Osteoblast (primary cell): ENCODE measurements around the gene SPTSSB. TPM values are rescaled to one million over a fixed set of nuclear protein-coding genes. Genes with fewer than 3 reads are reported as not detected.
A peak's percentile ranks its signal among the peaks of the same experiment; 100 is the strongest.

Experiments
- DNase-seq: peaks from one replicate; pipeline ENCODE4 v3.0.0; 2011; ENCODE audit warnings: low spot score, mixed read lengths; ENCODE audit not compliant: insufficient read length; ENCODE audit errors: missing footprints
- H2AFZ ChIP-seq: 2 replicates; pipeline ENCODE4 v1.6.0; 2011; ENCODE audit warnings: mild to moderate bottlenecking, low read length
- H3K27ac ChIP-seq: 2 replicates; pipeline ENCODE4 v1.5.1; 2011; ENCODE audit warnings: mild to moderate bottlenecking, low read depth, low read length, moderate library complexity
- H3K27me3 ChIP-seq: 2 replicates; pipeline ENCODE4 v1.6.0; 2012; ENCODE audit warnings: mild to moderate bottlenecking, control low read depth, inconsistent platforms, low read length, moderate library complexity; ENCODE audit not compliant: insufficient read depth
- H3K36me3 ChIP-seq: 2 replicates; pipeline ENCODE4 v1.5.1; 2011; ENCODE audit warnings: mild to moderate bottlenecking, low read length, control low read depth, moderate library complexity; ENCODE audit not compliant: insufficient read depth
- H3K4me1 ChIP-seq: 2 replicates; pipeline ENCODE4 v1.5.1; 2011; ENCODE audit warnings: mild to moderate bottlenecking, low read length, control low read depth, moderate library complexity; ENCODE audit not compliant: insufficient read depth
- H3K4me2 ChIP-seq: 2 replicates; pipeline ENCODE4 v1.6.0; 2011; ENCODE audit warnings: mild to moderate bottlenecking, low read length; ENCODE audit not compliant: insufficient read depth
- H3K4me3 ChIP-seq: fragments of 200-600 bp; sonication (generic); 3 replicates; pipeline ENCODE4 v1.5.1; 2012; ENCODE audit warnings: mild to moderate bottlenecking, low read length, inconsistent platforms; ENCODE audit not compliant: insufficient read depth
- H3K79me2 ChIP-seq: 2 replicates; pipeline ENCODE4 v1.6.0; 2012; ENCODE audit warnings: mild to moderate bottlenecking, low read length, control low read depth, inconsistent platforms; ENCODE audit not compliant: insufficient read depth
- H3K9me3 ChIP-seq: 2 replicates; pipeline ENCODE4 v1.5.1; 2011; ENCODE audit warnings: low read depth, low read length, control low read depth
- H4K20me1 ChIP-seq: 2 replicates; pipeline ENCODE4 v1.6.0; 2012; ENCODE audit warnings: mild to moderate bottlenecking, low read length, control low read depth; ENCODE audit not compliant: insufficient read depth
- CTCF ChIP-seq: IDR thresholded peaks from 2 replicates; pipeline ENCODE4 v1.5.1; 2011; ENCODE audit warnings: mild to moderate bottlenecking, low read depth, low read length, moderate library complexity; ENCODE audit errors: extremely low read depth
- total RNA-seq: library from RNA; depleted of rRNA; stranded (reverse); fragments of >200 nt; gene quantifications from 2 replicates; pipeline ENCODE4 v1.2.3, GENCODE V29; 2012

The SPTSSB gene, protein sequence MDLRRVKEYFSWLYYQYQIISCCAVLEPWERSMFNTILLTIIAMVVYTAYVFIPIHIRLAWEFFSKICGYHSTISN
- total RNA-seq, result not detected in 2 replicates

GRCh38 chr3:161371441-161372320 is at the start of gene SPTSSB:
TSS of gene SPTSSB (minus strand) at chr3:161371517. CDS start at chr3:161346323, 25,194 bp downstream.
- peak within 1 kb of the TSS; percentile 65 for H3K4me3 ChIP-seq
- H3K36me3 ChIP-seq, result no peaks in the 10 kb centered on the region
- peak within 1 kb of the TSS; percentile 78 for H2AFZ ChIP-seq
- peaks cover 51% of the 10 kb centered on the region for H3K27me3 ChIP-seq
- no peak within 1 kb of the TSS for H3K27ac ChIP-seq
- peaks cover 9% of the 10 kb centered on the region for H3K4me1 ChIP-seq
- no peaks in the 10 kb centered on the region for H4K20me1 ChIP-seq
- peak within 1 kb of the TSS; percentile 81 for H3K4me2 ChIP-seq
- no peak for TF ChIP-seq CTCF
- H3K79me2 ChIP-seq, result no peaks in the 10 kb centered on the region
- DNase-seq, result peak; percentile 79
- no peaks in the 10 kb centered on the region for H3K9me3 ChIP-seq

DNA sequence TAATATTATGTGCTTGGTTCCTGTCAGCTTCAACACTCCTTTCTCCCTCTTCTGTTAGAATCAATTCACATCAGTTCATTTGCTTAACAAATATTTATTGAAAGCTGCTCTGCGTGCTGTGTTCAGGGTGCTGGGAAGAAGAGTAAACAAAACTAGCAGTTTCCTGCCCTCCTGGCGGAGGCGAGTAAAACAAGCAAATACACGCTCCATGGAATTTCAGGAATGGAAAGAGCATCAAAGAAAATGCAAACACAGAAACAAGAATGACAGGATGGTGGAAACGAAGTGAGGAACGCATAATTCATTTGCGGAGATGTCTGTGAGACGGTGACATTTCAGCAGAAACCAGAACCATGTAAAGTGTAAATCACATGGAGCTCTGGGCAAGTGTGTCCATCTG is 49.4 kb upstream of the SPTSSB start:
- Histone ChIP-seq H3K4me2 (no peak overlapping the region), H3K4me3 (no peak overlapping the region), H3K27ac (no peak overlapping the region), H3K4me1 (peaks cover 7% of the 10 kb centered on the region), H3K79me2 (no peaks in the 10 kb centered on the region), H2AFZ (no peak overlapping the region), H3K27me3 (no peaks in the 10 kb centered on the region), H3K9me3 (no peaks in the 10 kb centered on the region), H3K36me3 (no peaks in the 10 kb centered on the region), H4K20me1 (no peaks in the 10 kb centered on the region)
- TF ChIP-seq CTCF, result no peak
- no peak for DNase-seq

DNA sequence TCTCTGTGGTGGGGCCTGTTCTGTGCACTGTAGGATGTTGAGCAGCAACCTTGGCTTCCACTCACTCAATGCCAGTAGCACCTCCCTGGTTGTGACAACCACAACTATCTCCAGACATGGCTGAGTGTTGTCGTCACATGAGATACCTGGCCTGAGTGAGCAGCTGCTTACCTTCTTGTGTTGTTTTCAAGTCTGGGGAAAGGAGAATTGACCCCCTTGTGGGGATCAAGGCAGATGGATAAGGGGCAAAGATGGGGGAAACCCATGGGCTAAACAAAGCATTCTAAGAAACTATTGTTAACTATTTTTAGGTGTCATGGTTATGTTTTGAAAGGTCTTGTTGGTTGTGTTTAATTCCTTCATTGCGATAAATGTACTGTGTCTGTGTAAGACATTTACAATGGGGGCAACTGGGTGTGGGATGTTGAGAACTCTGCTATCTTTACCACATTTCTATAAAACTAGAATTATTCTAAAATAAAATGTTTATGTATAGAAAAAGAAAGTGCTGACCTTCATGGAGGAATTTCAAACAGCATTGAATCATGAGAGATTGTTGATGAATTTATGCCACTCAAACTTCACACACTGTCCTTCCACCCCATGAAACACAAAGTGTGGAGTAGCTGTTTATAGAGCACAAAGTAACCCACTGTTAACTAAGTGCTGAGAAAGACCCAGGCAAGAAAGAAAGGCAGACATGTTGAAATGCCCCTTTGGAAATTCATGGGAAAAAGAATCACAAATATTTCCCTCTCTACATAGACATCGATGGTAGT is 48.4 kb upstream of the SPTSSB start:
- Histone ChIP-seq H4K20me1 (no peaks in the 10 kb centered on the region), H3K9me3 (no peaks in the 10 kb centered on the region), H3K27me3 (no peaks in the 10 kb centered on the region), H3K79me2 (no peaks in the 10 kb centered on the region), H3K4me2 (no peak overlapping the region), H3K27ac (no peak overlapping the region), H3K4me1 (peaks cover 15% of the 10 kb centered on the region), H2AFZ (no peak overlapping the region), H3K36me3 (no peaks in the 10 kb centered on the region), H3K4me3 (no peak overlapping the region)
- TF ChIP-seq CTCF, result no peak
- DNase-seq, result no peak
